HG02852 (cell line): Measurements from ENCODE around the gene TM9SF3.

ENCODE experiments used
- ATAC-seq: cut with Tn5 transposase; IDR thresholded peaks from one replicate; pipeline ENCODE4 v1.9.1; 2021; ENCODE audit warnings: mild to moderate bottlenecking, moderate library complexity; ENCODE audit not compliant: unreplicated experiment

Gene TM9SF3

DNA sequence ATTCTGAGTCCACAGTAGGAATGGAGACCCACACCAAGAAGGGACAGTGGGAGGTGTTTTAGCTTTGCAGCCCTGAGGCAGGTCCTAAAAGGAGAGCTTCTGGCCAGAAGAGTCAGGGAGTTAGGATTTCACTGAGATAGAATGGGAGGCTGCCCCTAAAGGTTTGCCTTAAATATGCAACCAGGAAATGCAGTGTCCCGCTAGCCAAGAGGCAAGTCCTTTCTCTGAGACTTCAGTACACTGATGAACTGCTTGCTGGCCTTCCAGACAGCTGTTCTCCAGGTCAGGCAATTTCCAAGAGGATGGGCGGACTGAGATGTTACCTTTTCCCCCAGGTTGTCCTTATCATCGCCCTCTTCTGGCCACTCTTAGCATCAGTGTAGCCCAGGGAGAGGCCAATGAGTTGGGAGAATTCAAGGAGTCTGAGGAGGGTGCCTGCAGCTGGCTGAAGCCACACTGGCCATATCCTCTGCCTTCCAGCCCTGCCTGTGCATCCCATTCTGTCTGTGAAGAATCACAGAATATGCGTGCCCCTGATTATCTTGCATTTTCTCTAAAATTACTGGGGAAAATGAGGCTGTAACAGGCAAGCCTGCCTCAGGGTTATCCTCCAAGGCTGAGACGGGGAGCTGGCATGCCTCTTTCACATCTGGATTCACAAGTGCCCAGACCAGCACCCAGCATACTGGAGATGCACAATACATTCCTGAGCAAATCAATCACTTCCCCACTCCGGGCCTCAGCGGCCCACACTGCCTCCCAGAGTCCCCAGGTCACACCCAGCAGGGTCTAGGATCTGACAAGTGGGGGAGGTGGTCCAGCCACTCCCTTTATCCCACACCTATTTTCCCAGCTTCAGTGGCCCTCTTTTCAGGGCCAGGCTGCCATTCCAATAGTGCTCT is 75.5 kb downstream of the TM9SF3 start:
- ATAC-seq, result no peak

DNA sequence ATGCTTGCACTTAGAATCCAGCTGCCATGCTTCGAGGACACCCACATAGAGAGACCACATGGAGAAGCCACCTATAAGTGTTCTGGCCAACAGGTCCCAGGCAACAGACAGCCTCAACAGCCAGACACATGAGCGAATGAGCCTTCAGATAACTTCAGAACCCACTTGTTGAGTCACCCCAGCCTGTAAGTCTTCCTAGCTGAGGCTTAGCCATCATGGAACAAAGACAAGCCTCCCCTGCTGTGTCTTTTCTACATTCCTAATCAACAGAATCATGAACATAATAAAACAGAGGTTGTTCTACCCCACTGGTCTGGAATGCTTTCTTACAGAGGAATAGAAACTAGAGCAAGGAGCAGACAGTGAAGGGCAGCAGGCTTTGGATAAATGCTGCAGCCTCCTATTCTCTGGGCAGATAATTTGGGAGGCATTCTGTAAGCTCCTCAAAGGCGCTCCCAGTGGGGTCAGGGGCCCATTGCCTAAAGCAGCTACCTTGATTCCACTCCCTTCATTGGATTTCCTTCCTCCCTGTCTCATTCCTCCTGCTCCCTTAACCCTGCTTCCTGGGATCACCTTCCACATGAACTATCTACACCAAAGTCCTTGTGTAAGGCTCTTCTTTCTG is 77.7 kb downstream of the TM9SF3 start:
- no peak for ATAC-seq

DNA sequence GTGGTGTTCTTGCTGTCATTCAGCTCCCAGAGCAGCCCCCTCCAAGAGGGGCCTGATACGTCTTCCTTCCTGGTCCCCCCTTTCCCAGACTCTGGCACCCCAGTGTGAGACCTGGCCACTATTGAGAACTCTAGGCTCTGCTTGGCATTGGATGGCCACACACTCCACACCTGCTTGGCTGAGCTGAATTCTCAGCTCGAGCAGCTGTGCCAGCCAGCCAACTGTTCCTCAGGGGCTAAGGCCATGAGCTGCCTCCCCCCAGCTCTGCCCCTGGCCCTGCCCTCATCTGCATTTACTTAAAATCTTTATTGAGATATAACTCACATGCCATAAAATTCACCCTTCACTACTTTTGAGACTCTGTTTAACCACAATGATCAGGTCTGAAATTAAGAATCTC is 79.8 kb downstream of the TM9SF3 start:
- no peak for ATAC-seq

DNA sequence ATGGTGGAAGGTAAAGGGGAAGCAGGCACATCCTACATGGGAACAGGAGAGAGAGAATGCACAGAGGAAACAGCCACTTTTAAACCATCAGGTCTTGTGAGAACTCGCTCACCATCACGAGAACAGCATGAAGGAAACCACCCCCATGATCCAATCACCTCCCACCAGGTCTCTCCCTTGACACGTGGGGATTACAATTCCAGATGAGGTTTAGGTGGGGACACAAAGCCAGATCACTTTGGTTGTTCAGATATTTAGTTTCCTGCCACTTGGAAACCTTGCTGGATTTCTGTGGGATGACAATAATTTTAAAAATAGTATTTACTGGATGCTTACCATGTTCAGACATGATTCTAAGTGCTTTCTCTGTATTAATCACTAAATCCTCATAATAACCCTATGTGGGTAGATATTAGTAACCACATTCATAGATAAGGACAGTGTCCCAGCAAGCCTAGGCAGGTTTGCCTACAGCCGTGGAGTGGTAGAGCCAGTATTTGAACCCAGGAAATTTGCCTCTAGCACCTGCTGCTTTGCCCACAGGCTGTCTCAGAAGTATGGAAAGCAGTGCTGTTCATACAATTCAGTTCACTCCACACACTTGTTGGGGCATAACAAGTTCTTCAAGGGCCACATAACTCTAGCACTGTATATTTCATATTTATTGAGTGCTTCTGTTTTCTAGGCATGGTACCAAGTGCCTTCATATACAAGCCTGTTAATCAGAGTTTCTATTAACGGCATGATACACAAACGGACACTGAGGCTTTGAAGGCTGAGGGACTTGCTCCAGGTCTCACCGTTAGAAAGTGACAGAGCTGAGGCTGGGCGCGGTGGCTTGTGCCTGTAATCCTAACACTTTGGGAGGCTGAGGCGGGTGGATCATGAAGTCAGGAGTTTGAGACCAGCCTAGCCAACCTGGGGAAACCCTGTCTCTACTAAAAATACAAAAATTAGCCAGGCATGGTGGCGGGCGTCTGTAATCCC is 81.4 kb downstream of the TM9SF3 start:
- ATAC-seq, result no peak

DNA sequence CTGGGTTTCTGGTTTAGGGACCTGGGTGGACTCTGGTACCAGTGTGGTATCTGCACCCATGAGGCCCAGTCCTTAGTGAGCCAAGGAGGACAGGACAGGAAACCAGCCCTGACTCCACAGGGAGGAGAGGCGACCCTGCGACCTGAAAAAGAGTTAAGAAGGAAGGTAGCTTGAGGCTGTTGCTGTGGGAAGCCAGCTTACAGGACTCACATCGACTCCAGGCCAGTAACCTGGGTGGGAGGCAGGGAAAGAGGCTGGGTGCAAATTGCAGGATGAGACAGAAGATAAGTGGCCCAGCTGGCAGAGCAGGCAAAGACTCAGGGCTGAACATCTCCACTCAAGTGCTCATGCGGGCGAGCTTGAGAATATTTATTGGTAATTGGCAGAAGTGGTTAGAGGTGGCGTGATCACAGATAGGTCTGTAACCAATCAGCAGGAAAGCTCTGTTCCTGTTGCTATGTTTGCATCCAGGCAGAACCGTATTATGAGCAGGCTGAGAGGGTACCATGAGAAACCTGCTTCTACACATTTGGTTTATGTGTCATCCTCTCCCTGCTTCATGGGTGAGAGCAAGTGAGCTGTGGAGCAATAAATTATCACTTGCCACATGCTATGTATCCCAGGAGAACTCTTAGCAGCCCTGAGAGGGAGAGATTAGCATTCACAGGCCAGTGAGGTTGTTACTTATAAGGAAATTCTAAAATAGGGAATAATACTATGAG is 84.1 kb downstream of the TM9SF3 start:
- no peak for ATAC-seq

DNA sequence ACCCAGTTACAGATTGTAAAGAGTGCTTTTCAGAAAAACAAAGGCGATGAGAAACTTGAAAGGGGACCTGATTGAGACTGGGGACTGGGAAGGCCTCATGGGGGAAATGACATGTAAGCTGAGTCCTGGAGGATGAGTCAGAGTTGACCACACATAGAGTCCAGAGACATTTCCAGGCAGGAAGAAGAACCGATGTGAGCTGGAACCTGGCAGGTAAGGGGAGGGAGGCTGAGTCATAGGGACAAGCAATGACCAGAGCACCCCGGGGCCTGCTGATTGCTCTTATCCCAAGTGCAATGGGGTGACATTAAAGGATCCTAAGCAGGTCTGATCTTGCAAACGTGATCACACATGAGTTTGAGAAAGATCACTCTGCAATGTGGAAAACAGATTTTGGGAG is 84.8 kb downstream of the TM9SF3 start:
- ATAC-seq, result no peak

DNA sequence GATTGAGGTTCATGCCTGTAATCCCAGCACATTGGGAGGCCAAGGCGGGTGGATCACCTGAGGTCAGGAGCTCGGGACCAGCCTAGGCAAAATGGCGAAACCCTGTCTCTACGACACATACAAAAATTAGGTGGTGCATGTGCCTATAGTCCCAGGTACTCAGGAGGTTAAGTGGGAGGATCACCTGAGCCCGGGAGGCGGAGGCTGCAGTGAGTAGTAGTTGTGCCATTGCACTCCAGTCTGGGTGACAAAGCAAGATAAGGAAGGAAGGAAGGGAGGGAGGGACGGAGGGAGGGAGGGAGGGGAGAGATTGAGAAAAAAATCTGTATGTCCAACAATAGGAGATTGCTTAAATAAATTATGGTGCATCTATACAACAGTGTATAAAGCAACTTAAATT is 86.3 kb downstream of the TM9SF3 start:
- no peak for ATAC-seq

DNA sequence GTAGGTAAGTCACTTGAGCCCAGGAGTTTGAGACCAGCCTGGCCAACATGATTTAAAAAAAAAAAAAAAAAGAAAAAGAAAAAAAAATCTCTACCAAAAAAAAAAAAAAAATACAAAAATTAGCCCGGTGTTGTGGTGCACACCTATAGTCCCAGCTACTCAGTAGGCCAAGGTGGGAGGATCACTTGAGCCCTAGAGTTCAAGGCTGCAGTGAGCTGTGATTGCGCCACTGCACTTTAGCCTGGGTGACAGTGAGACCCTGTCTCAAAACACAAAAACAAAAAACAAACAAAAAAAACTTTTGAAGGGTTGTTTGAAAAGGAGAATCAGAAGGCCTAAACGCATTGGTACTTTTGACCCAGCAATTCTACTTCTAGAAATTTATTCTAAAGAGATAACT is 86.8 kb downstream of the TM9SF3 start:
- no peak for ATAC-seq

DNA sequence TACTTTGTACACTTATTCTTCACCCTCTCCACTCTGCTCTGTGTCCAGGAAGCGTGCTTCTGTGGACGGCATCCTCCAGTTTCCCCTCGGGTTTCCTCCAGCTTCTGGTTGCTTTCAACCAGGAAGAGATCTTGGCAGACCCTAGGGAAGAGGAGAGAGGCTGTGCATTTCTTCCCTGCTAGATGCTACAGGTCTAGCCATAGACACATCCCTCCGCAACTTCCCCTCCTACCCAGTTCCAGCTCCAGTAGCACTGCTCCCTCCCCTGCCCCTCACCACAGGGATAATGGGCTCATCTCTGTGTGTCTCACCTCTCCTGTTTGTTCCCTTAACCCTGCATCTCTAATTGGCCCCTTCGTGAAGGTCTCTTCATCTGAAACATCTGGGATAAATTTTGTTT is 89.4 kb downstream of the TM9SF3 start:
- no peak for ATAC-seq

DNA sequence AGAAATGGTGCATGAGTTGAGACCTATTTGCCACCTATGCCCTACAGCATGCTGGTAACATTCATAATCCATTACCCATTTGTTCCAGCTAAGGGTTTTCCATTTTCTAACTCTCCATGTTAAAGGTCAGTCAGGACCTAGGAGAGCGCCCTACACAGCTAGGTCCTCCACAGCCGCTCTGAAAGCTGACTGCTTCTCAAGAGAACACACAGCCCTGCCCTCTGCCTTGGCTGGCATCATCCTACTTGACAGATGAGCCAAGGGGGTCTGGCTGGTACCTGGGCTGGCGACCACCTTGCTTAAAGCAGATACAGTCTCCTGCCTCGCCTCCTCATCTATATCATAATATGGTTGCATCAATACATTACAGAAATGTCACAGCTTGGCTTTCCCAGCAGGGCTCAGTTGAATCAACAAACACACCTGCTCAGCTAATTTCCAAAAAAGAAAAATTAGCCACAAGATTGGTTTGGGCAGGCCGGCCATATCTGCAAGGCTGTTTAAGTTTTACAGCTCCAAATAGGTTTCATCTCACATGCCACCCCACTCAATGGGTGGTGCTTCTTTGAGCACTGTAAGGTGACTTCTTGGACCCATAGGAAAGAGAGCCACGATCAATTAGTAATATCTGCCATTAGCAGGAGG is 90.4 kb downstream of the TM9SF3 start:
- ATAC-seq, result no peak

DNA sequence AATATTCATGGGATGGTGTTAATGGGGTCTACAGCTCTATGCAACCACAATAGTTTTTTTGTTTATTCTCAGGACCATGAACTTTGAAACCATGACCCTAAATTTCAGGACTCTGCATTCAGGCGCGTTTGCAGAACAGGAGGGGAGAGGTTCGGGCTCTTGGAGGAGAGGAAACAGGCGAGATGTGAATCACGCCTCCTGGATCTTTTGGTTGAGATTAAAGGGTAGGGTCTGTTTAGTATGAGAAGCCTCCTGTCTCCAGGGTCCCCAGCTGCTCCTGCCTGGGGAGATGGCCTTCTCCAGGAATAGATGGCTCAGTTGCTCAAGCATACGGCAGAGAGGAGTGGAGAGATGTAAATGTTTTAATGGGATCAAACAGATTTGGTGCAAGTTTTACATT is 91.3 kb downstream of the TM9SF3 start:
- ATAC-seq, result no peak

DNA sequence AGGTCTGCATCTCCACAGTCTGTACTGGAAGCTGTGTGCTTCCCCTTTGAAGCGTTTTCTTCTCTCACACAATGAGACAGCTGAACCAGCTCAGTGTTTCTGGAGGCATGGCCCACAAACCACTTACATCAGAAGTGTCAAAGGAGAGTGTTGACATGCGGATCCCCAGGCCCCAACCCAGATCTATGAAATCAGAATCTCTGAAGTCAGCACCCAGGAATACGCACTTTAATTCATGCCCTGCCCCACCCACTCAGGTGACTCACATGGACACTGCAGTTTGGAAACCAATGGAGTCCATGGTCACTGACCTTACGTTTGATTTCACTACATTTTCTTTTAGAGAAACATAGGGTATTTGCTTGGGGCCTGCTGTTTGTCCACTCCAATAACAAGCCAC is 92.1 kb downstream of the TM9SF3 start:
- ATAC-seq, result no peak

DNA sequence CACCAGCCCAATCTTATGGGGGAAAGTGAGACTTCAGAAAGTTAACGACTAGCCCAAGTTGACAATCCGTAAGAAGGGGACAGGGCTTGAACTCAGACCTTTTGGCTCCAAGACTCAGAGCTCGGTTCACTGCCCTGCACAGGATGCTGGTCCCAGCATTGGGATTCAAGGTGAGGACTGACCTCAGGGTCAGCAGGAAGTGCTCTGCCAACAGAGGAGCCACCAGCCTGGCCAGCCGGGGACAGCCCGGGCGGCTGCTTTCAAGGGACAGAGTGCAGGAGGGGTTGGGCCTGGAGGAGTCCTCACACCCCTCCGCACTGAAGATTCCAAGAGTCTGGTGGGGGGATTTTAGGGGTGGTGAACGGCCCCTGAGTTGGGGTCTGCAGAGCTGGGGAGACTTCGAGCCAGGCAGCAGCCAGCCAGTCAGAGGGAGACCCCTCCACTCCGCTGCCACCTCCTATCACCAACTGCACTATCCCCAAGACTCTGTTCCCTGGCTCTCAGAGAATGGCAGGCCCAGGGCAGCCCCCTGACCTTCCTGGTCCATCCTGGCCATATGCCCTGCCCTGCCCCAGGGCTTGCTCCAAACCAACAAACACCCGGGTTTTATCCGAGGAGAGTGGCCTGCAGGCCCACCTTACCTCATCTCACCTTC is 92.8 kb downstream of the TM9SF3 start:
- ATAC-seq, result no peak

DNA sequence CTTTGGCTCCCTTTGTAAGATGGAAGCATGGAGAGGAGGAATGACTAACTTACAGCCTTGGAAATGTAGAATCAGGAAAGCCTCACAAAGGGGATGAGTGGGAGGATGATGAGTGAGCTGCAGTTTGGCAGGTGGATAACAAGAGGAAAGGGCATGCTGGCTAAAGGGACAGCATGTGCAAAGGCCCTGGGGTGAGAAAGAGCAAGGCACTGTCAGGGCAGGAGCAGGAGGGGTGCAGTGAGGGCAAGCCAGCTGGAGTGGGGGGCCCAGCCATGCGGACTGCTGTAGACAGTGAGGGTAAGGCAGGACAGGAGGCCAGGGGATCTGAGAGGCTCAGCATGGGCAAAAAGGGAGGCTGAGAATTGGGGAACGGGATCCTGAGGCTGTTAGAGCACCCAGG is 93.6 kb downstream of the TM9SF3 start:
- no peak for ATAC-seq

DNA sequence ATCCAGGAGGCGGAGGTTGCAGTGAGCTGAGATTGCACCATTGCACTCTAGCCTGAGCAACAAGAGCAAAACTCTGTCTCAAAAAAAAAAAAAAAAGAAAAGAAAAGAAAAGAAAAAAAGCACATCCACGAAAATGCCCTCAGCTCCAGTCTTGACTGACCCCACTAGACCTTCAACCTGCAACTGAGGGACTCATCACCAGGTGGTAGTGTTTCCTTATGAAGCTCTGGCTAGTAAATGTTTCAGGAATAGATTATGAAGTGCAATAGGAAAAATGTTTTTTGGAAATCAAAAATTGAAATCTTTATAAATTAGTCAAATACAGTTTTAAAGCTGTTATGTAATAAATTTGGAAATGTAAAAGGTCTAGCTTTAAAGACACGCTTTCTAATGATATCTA is 95.5 kb downstream of the TM9SF3 start:
- ATAC-seq, result no peak

DNA sequence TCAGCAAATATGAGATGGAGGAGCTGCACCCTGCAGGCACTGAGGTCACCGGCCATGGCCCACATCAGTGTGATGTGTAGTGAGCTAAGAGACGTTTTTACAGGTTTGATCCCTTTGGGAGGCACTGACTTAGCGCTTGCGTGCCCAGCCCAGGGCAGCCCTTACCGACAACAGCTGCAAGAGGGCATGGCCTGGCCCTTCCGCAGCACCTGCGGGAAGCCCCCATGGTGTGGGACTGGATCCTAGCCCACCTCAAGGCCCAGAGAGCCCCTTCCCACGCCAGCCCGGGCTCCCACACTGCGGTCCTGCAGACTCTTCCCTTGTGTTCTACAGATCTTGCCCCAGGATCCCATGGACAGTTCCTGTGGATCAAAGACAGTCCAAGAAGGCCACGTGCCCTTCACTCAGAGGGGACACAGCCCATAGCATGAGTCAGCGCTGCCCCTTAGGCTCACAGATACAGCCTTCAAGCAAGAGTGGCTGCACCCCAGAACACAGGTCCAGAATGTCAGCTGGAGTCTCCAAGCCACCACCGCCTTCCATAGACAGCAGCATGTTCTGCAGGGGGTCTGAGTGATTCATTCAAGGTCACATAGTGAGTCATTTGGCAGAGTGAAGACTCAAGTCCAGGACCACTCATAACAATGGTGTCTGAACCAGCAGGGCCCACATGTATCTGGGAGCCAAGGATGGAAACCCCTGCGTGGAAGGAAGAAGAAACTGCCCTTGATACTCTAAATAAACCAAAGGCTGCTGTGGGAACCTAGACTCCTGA is 98.5 kb downstream of the TM9SF3 start:
- ATAC-seq, result no peak

DNA sequence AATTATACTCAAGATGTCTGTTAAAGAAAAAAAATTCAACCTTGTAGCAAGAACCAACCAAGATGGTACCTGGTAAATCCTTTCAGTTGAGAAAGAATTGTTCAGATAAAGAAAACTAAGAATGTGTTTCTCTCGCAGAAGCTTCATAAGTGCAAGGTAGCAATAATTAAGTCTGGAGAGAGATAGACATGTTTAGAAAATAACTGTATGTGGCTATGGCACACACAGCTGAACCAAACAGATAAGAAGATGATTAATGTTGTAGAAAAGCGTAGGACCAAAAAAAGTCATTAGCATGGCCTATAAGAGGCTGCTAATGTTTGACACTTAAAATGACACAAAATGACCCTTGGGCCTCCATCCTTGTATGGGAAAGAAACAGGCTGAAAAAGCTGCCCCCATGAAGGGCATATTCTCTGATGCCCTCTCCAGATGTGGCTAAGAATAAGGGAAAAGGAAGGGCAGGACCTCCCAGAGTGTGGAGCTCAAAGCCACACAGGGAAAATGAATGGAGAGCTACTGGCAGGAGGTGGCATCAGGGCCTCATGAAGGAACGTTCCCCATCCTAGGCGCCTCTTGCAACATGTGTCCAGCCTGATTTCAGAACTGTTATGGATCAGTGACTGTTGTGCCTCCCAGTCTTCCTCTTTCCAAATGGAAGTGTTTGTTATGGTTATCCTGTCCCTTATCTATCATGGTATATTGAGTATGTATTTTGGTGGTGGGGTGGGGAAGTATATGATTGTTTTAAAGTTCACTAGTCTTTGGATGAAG is 103.8 kb downstream of the TM9SF3 start:
- ATAC-seq, result no peak

DNA sequence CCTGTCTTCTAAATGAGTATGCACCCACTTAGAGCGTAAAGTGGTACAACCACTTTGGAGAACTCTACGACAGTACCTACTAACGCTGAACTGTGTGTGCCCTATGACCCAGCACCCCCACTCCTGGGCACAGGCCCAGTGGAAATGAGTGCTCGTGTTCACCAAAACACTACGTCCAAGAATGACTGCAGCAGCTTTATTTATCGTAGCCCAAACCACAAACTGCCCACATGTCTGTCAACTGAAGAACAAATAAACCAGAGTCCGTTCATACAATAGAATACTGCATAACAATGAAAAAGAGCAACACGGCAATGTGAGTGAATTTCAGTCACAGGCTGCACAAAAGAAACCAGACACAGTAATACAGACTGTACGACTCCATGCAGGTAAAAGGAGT is 108.5 kb downstream of the TM9SF3 start:
- ATAC-seq, result no peak
